Transverse colon (tissue), 4 donors: ENCODE measurements around the gene DENND2A. TPM values are rescaled to one million over a fixed set of nuclear protein-coding genes. Genes with fewer than 3 reads are reported as not detected.
"Not testable (repeated sequence)": the region's sequence is repeated elsewhere in the genome, so short reads cannot be mapped to it uniquely, and the experiment has no call there.

Experiments used
- DNase-seq: peaks from one replicate; pipeline ENCODE4 v3.0.0-alpha.2; 2019
- H3K27ac ChIP-seq, 4 donors: fragments of 200-600 bp; sonication (generic); 2 replicates each; pipeline ENCODE4 v1.5.1; 2016 to 2018; ENCODE audit warnings: inconsistent platforms in 4 of 4
- H3K27me3 ChIP-seq: fragments of 200-600 bp; sonication (generic); 2 replicates; pipeline ENCODE4 v1.5.1; 2017; ENCODE audit warnings: inconsistent platforms
- H3K36me3 ChIP-seq, 4 donors: fragments of 200-600 bp; sonication (generic); 2 replicates each; pipeline ENCODE4 v1.5.1; 2017 to 2019; ENCODE audit warnings: inconsistent platforms in 4 of 4
- H3K4me1 ChIP-seq, 4 donors: fragments of 200-600 bp; sonication (generic); 2 replicates each; pipeline ENCODE4 v1.5.1; 2017 to 2020; ENCODE audit warnings: inconsistent platforms in 4 of 4
- H3K4me3 ChIP-seq, 4 donors: fragments of 200-600 bp; sonication (generic); 1 replicate in 1 of 4; 2 replicates in 3 of 4; pipeline versions ENCODE4 v1.5.1 to v1.6.1; 2017 to 2019; ENCODE audit warnings: inconsistent platforms in 4 of 4
- H3K9me3 ChIP-seq, 2 donors: fragments of 200-600 bp; sonication (generic); 2 replicates each; pipeline ENCODE4 v1.5.1; 2017 to 2019; ENCODE audit warnings: inconsistent platforms in 2 of 2
- EP300 ChIP-seq: sonication (generic); formaldehyde crosslinking; IDR thresholded peaks from one replicate; pipeline ENCODE4 v1.6.1; 2017; ENCODE audit warnings: antibody characterized with exemption, low read depth
- POLR2A ChIP-seq: fragments of 450-650 bp; IDR thresholded peaks from one replicate; pipeline ENCODE4 v1.6.1; 2016; ENCODE audit warnings: antibody characterized with exemption, mild to moderate bottlenecking, moderate library complexity
- POLR2AphosphoS5 ChIP-seq, 3 donors: sonication (generic); formaldehyde crosslinking; IDR thresholded peaks; one replicate each; pipeline ENCODE4 v1.6.1; 2016; ENCODE audit warnings: antibody characterized with exemption in 3 of 3
- WGBS, 2 donors: methylation state at CpG; one replicate each; pipeline ENCODE4 v1.1.5; 2018; ENCODE audit warnings: low coverage in 1 of 2; 5-methylcytosine and 5-hydroxymethylcytosine counted together
- in situ Hi-C, 4 donors: fragments of 200-750 bp; cut with MboI; loops; one replicate each; pipeline versions ENCODE4 v1.15.0 to v1.15.1; 2017; ENCODE audit warnings: low sequenced_read_pairs in 3 of 4, low pct_ligation_motif_present in 1 of 4, low pct_unique_long_range_greater_than_20kb in 1 of 4
- intact Hi-C: fragments of 100-400 bp; cut with DNase I; formaldehyde crosslinking; loops from one replicate; pipeline ENCODE4 v1.15.1; 2023; ENCODE audit warnings: low total_unique reads
- total RNA-seq, 4 donors: library from RNA; depleted of rRNA; stranded (reverse); fragments of >200 nt; gene quantifications; one replicate each; pipeline ENCODE4 v1.1.0, GENCODE V29; 2016
- TF ChIP-seq, protein P1 (sequence below), 5 experiments: fragments of 200-600 bp in 3 of 5; fragments of 450-650 bp in 2 of 5; sonication (generic) in 3 of 5; IDR thresholded peaks; 1 replicate in 2 of 5; 2 replicates in 3 of 5; pipeline ENCODE4 v1.5.1; 2016 to 2017; ENCODE audit warnings: antibody characterized with exemption in 5 of 5, inconsistent platforms in 3 of 5, mild to moderate bottlenecking in 2 of 5, moderate library complexity in 1 of 5

The DENND2A gene
- total RNA-seq, 4 donors from 2014 or later, result 4.1 to 19.9 (median 7.1) TPM

DNA sequence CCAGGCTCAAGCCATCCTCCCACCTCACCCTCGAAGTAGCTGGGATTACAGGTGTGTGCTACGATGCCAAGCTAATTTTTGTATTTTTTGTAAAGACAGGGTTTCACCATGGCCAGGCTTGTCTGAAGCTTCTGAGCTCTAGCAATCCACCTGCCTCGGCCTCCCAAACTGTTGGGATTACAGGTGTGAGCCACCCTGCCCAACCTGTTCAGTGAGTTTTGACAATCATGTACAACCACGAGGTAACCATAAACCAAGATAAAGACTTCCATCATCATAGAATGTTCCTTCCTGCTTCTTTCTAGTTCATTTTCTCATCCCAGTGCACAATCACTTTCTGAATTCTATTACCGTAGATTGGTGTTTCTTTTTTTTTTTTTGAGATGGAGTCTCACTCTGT is 130.8 kb downstream of the DENND2A start:
- WGBS, 2 donors, result 36 to 58% methylated on average over 2 to 4 of the region's 5 CpGs
- H3K27ac ChIP-seq, result peak overlapping the region; percentile 73 to 88 (median 80)
- TF ChIP-seq POLR2AphosphoS5 (IDR thresholded peaks at IDR 0.05) (peak; percentile 31 to 87 (median 83)), POLR2A (no peak), EP300 (peak; percentile 81)
- TF ChIP-seq, protein P1, sequence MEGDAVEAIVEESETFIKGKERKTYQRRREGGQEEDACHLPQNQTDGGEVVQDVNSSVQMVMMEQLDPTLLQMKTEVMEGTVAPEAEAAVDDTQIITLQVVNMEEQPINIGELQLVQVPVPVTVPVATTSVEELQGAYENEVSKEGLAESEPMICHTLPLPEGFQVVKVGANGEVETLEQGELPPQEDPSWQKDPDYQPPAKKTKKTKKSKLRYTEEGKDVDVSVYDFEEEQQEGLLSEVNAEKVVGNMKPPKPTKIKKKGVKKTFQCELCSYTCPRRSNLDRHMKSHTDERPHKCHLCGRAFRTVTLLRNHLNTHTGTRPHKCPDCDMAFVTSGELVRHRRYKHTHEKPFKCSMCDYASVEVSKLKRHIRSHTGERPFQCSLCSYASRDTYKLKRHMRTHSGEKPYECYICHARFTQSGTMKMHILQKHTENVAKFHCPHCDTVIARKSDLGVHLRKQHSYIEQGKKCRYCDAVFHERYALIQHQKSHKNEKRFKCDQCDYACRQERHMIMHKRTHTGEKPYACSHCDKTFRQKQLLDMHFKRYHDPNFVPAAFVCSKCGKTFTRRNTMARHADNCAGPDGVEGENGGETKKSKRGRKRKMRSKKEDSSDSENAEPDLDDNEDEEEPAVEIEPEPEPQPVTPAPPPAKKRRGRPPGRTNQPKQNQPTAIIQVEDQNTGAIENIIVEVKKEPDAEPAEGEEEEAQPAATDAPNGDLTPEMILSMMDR (IDR thresholded peaks at IDR 0.05), result no peak
- peaks cover 4 to 57% (median 41%) of the 10 kb centered on the region in 4 donors for H3K4me1 ChIP-seq
- no peaks in the 10 kb centered on the region for H3K27me3 ChIP-seq
- in situ Hi-C loops, result loop anchor here (10.0 to 25.0 kb wide), 2 partner anchors 145 to 503 kb away; partner anchors contain the start of gene MRPS33 (in 2 of the 4)
- intact Hi-C loops, result no loop called here
- no peak overlapping the region for H3K4me3 ChIP-seq
- DNase-seq, result peak; percentile 84
- H3K36me3 ChIP-seq, result no peaks in the 10 kb centered on the region
- H3K9me3 ChIP-seq, result no peaks in the 10 kb centered on the region

DNA sequence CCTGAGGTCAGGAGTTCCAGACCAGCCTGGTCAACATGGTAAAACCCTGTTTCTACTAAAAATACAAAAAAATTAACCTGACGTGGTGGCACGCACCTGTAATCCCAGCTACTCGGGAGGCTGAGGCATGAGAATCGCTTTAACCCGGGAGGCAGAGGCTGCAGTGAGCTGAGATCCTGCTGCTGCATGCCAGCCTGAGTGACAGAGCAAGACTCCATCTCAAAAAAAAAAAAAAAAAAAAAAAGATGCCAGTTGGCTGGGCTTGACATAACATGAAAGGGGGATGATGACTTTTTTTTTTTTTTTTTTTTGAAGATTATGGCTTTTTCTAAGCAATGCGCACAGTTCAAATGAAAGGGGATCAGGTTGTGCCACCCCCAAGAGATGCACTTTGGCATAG is 133.1 kb downstream of the DENND2A start:
- intact Hi-C loops, result not testable (repeated sequence)
- 65 to 89% methylated on average over 2 to 6 of the region's 6 CpGs for WGBS, 2 donors

GRCh38 chr7:140506788-140507464 is 133.7 kb downstream of the DENND2A start:
- no peaks in the 10 kb centered on the region for H3K9me3 ChIP-seq
- TF ChIP-seq POLR2AphosphoS5 (IDR thresholded peaks at IDR 0.05), result peak in 2 of 3 donors; percentile 43 to 49
- no peak for TF ChIP-seq EP300
- TF ChIP-seq, protein P1 (IDR thresholded peaks at IDR 0.05), result peak in 2 of 5 experiments; percentile 6 to 12
- TF ChIP-seq POLR2A, result no peak
- WGBS, 2 donors, result 40 to 42% methylated on average over 1 to 5 of the region's 5 CpGs
- H3K27me3 ChIP-seq, result no peaks in the 10 kb centered on the region
- in situ Hi-C loops, result loop anchor here in 2 of 4 donors (25.0 kb wide), 1 partner anchor 505 kb away; the partner anchor contains the start of gene MRPS33 (in 2 of the 2)
- peak; percentile 25 for DNase-seq
- H3K4me3 ChIP-seq, result no peak overlapping the region
- H3K27ac ChIP-seq, result peak overlapping the region; percentile 56 to 81 (median 67)
- H3K4me1 ChIP-seq, result peaks cover 0 to 59% (median 35%) of the 10 kb centered on the region in 4 donors
- intact Hi-C loops, result no loop called here
- no peaks in the 10 kb centered on the region for H3K36me3 ChIP-seq

More for the DNA sequence above, 133.1 kb downstream of the DENND2A start:
- H3K4me3 ChIP-seq, H3K36me3 ChIP-seq, DNase-seq, H3K9me3 ChIP-seq, H3K27me3 ChIP-seq: not testable (repeated sequence)
- Histone ChIP-seq H3K27ac (peak overlapping the region; percentile 61 to 81 (median 68)), H3K4me1 (peaks cover 4 to 58% (median 41%) of the 10 kb centered on the region in 4 donors)
- in situ Hi-C loops, result loop anchor here in 2 of 4 donors (25.0 kb wide), 1 partner anchor 505 kb away; the partner anchor contains the start of gene MRPS33 (in 2 of the 2)

GRCh38 chr7:140501966-140502365 is 138.6 kb downstream of the DENND2A start:
- Histone ChIP-seq H3K4me3 (no peak overlapping the region), H3K4me1 (peaks cover 0 to 27% (median 11%) of the 10 kb centered on the region in 4 donors), H3K36me3 (no peaks in the 10 kb centered on the region), H3K27ac (peak overlapping the region; percentile 6 to 59 (median 42)), H3K9me3 (no peaks in the 10 kb centered on the region), H3K27me3 (no peaks in the 10 kb centered on the region)
- DNase-seq, result peak; percentile 59
- 68% methylated on average over 5 of the region's 5 CpGs; no CpG with 5 or more reads in 1 of the 2 donors for WGBS, 2 donors
- in situ Hi-C loops, result loop anchor here in 2 of 4 donors (25.0 kb wide), 1 partner anchor 510 kb away; the partner anchor contains the start of gene MRPS33 (in 2 of the 2)
- intact Hi-C loops, result no loop called here
- no peak for TF ChIP-seq EP300
- no peak for TF ChIP-seq POLR2A
- TF ChIP-seq POLR2AphosphoS5 (IDR thresholded peaks at IDR 0.05), result peak in 1 of 3 donors; percentile 42
- TF ChIP-seq, protein P1 (IDR thresholded peaks at IDR 0.05), result peak in 4 of 5 experiments; percentile 12 to 44 (median 21)

DNA sequence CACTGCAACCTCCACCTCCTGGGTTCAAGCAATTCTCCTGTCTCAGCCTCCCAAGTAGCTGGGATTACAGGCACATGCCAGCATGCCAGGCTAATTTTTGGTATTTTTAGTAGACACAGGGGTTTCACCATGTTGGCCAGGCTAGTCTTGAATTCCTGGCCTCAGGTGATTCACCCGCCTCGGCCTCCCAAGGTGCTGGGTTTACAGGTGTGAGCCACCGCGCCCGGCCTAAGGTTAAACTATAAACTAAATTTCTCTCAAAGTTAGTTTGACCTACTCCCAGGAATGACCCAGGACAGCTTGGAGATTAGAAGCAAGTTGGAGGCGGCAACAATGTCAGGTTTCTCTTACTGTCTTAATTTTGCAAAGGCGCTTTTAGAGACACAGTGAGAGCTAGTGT is 142.8 kb downstream of the DENND2A start:
- intact Hi-C loops, result not testable (repeated sequence)
- peak overlapping the region; percentile 28 to 55 (median 45) for H3K27ac ChIP-seq

More for the DNA sequence above, 142.8 kb downstream of the DENND2A start:
- H3K9me3 ChIP-seq, H3K36me3 ChIP-seq, H3K27me3 ChIP-seq, H3K4me3 ChIP-seq, in situ Hi-C loops: not testable (repeated sequence)
- WGBS, 2 donors, result 75 to 88% methylated on average over 2 to 7 of the region's 7 CpGs
- H3K4me1 ChIP-seq, result peaks cover 0 to 28% (median 4%) of the 10 kb centered on the region in 4 donors
- DNase-seq, result peak; percentile 53
